K562 treated with DMSO at 1 percent for 48 hours (cell line): ENCODE data around the gene NSFL1C. TPM values are rescaled to one million over a fixed set of nuclear protein-coding genes. Genes with fewer than 3 reads are reported as not detected.

Experiments used
- total RNA-seq: library from RNA; unstranded; fragments of 300-600 nt; gene quantifications from 2 replicates; pipeline ENCODE4 v1.2.3, GENCODE V29; 2022; ENCODE audit warnings: low replicate concordance; ENCODE audit errors: extremely low read depth

The NSFL1C gene
- not detected in 2 replicates for total RNA-seq

GRCh38 chr20:1466211-1467081, at the start of gene NSFL1C:
Gene NSFL1C, minus strand, starts transcription at chr20:1466849. Its CDS starts 25 bp downstream, at chr20:1466824.

GRCh38 chr20:1491281-1491840, 24.7 kb upstream of the NSFL1C start, which contains the start of gene SIRPB2:
Gene SIRPB2, minus strand, starts transcription at chr20:1491420. Its CDS starts 61 bp downstream, at chr20:1491359.

GRCh38 chr20:1392693-1393506, 73.7 kb downstream of the NSFL1C start, which contains the start of gene FKBP1A:
Gene FKBP1A, minus strand, starts transcription at chr20:1393054. Its CDS starts 56 bp downstream, at chr20:1392998.

Other genes starting within 250 kb of the NSFL1C start
- not detected in 2 replicates for gene RAD21L1, start 240.8 kb downstream of the NSFL1C start, total RNA-seq
- gene SNPH, start 200.6 kb downstream of the NSFL1C start, total RNA-seq = not detected in 2 replicates
- gene SDCBP2, start 137.7 kb downstream of the NSFL1C start, total RNA-seq = not detected in 2 replicates
- gene FKBP1A, start 73.8 kb downstream of the NSFL1C start, total RNA-seq = not detected in 2 replicates
- not detected in 2 replicates for gene SIRPB2, start 24.6 kb upstream of the NSFL1C start, total RNA-seq
- gene SIRPD, start 90.9 kb upstream of the NSFL1C start, total RNA-seq = not detected in 2 replicates
- gene SIRPB1, start 153.2 kb upstream of the NSFL1C start, total RNA-seq = not detected in 2 replicates
- gene SIRPG, start 190.9 kb upstream of the NSFL1C start, total RNA-seq = not detected in 2 replicates